Activated CD8-positive, alpha-beta memory T cell treated with anti-CD3 and anti-CD28 coated beads for 4 hours (primary cell): ENCODE measurements around the gene CASK.
"Not testable (repeated sequence)": the region's sequence is repeated elsewhere in the genome, so short reads cannot be mapped to it uniquely, and the experiment has no call there.

Experiments
- DNase-seq, 2 donors: peaks; one replicate each; pipeline ENCODE4 v3.0.0-alpha.2; 2020; ENCODE audit warnings: low read depth in 2 of 2

CASK gene

DNA sequence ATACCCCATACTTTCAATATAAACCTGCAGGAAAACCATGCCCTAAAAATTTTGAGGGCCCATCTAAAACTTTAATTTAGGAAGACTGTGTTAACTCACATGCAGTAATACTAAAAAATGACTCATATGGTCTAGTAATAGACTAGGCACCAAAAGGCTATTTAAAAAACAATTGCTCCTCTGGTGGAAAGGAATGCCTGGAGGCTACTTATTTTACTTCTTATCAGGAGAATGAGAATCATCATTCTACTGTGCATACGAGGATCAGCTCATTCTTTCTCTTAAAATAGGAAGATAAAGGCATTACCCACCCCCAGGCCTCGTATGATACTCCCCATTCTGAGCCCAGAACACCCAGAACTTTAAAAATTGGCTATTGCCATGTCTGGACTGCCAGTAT lies 277.2 kb downstream of the CASK start:
- DNase-seq, result not testable (repeated sequence)

DNA sequence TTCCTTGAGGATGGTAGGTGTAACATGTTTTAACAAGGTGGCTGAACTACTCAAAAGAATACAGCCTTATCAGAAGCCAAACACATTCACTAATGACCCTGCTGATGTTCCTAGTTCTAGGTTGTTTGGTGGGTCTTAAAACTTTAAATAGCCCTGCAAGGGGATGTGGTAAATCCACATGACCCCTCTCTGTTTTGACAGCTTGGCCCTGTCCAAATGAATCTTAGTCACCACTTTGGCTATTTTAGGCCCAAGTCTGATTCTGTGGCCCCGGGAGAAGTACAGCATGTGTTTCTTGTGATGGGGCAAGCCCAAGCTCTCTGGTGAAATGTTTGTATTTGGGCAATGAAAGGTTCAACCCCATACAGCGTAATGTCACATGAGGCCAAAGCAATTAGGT lies 289.1 kb downstream of the CASK start:
- no peak for DNase-seq

DNA sequence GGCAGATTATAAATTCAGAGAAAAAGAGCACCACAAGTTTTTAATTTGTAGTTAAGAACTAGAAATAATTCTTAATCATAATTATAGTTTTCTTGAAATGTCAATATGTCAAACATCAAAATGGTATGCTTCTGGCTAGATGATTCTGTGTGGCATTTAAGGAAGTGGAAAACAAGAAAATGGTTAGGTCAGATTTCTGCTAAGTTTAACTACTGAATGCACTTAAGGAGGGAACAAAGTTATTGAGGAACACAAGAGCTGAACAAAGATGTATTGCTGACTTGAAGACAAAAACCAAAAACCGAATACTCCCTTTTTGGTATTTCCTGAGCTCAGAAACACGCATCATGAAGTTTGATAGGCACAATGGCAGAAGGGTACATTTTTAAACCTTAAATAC lies 293.3 kb downstream of the CASK start:
- no peak for DNase-seq

DNA sequence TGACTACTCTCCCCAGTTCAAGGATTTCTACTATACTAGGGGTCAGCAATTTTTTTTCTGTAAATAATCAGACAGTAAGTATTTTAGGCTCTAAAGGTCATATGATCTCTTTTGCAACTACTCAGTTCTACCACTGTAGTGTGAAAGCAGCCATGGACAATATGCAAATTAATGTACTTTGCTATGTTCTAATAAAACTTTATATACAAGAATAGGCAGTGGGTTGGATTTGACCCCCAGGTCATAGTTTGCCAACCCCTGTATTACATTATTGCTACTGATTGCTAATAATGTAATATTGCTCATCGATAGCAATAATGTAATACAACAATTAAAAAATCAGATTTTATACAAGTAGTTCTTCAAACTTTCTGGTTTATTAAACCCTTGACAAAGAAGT lies 293.8 kb downstream of the CASK start:
- DNase-seq, result no peak

DNA sequence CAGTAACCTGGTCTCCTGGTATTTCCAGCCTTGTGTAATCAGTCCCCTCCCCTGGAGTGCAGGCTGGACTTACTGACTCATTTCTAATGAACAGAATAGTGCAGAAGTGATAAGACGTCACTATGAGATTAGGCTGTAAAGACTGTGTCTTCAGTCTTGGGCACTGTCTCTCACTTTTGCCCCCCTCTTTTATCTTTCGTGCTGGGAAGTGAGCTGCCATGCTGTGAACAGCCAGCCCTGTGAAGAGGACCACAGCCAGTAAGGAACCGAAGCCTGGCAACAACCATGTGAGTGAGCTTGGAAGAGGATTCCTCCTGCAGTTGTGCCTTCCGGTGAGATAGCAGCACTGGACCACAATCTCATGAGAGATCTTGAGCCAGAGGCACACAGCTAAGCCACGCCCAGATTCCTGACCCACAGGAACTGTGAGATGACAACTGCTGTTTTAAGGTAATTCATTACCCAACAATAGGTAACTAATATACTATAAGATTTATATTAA lies 302.1 kb downstream of the CASK start:
- DNase-seq, result no peak

DNA sequence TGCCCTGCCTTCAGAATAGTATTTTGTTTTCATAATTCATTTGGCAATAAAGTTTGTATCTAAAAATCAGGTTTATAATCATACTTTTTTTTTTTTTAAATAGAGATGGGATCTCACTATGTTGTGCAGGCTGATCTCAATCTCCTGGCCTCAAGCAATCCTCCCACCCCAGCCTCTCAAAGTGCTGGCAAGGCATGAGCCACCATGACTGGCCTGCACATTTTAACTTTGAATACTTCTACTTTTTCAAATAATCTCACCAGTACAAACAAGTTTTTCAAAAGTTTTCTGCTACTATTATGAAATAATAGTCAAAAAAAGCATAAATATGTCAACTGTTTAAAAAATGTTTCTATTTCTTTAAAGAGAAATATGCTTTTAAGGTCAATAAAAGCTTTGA lies 304.1 kb downstream of the CASK start:
- no peak for DNase-seq

DNA sequence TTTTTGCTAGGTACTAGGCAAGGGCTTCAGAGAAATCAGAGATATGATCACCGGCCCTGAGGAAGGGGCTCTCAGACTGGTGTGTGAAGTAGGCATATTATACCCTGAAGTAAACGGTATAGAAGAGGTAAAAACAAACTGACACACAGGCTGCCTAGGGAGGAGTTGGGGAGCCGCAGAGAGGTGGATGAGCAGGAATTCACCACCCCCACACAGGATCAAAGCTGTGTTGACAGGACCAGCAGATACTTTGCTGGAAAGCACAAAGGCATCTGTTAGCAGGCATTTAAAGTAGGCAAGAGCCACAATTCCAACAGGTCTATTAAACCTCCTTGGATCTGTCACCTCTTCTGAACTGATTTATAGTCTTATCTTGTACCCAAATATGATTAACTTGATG lies 306.4 kb downstream of the CASK start:
- DNase-seq, result no peak

DNA sequence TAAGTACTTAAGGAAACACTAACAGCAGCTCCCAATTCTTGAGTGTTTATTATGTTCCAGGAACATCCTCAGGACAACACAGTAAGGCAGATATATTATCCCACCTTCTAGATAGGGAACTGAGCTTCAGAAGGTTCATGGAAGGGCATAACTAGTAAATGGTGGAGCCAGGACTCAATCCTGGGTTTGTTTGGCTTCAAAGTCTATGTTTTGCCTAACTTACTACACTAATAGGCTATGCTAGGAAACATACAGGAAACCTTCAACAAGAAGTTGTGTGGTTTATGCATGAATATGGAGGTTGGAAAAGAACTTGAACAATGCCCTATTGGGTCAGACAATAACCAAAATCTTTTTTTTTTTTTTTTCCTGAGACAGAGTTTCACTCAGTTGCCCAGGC lies 307.1 kb downstream of the CASK start:
- no peak for DNase-seq

DNA sequence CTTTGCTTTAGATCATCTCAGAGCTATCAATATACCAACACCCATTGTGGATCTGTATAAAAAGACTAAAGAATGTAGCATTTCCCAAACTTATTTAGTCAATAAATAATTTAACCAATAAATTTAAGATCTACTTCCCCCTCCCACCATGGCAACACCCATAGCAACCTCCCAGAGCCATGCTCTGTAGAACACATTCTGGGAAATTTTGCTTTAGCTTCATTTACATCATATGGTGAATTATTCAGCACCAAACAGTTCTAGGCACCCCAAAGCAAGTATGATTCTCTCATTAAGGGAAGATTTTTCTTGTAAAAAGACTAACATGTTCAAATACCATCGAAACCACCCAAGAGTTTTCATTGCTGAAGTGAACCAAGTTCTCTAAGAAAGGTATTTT lies 315.1 kb downstream of the CASK start:
- DNase-seq, result no peak

DNA sequence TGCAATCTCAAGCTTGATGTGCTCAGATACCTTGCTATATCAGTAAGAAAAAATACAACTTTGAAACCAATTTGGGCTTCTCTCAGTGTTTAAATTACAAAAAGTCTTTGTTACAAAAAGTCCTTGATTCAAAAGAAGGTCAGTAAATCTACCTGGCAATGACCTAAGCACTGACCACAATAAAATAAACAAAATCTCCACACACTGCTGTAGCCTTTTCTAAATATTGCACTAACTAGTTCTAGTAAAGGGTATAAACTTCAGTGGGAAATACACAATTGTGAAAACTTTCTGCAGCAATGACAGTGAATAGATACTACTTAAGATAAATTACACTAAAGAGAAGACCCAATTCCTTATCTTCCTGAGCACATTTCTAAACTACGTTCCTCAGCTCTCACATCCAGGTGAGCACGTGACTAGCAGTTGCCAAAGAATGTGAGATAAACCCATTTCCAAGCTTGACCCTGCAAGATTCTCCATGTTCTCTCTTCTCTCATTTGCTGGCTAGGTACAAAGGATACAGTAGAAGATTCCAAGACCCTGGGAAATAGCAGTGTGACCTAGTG lies 316.0 kb downstream of the CASK start:
- no peak for DNase-seq

DNA sequence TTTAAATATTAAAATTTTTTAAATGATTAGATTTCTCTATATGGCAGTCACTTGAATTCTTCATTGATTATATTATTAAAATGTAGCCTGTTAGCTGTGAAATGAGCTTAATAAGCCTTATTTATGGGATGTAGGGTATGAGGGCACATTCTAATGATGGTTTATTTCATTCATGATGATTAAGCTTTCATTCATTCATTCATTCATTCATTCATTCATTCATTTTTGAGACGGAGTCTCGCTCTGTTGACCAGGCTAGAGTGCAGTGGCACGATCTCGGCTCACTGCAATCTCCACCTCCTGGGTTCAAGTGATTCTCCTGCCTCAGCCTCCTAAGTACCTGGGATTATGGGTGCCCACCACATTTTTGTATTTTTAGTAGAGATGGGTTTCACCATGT lies 317.3 kb downstream of the CASK start:
- not testable (repeated sequence) for DNase-seq

DNA sequence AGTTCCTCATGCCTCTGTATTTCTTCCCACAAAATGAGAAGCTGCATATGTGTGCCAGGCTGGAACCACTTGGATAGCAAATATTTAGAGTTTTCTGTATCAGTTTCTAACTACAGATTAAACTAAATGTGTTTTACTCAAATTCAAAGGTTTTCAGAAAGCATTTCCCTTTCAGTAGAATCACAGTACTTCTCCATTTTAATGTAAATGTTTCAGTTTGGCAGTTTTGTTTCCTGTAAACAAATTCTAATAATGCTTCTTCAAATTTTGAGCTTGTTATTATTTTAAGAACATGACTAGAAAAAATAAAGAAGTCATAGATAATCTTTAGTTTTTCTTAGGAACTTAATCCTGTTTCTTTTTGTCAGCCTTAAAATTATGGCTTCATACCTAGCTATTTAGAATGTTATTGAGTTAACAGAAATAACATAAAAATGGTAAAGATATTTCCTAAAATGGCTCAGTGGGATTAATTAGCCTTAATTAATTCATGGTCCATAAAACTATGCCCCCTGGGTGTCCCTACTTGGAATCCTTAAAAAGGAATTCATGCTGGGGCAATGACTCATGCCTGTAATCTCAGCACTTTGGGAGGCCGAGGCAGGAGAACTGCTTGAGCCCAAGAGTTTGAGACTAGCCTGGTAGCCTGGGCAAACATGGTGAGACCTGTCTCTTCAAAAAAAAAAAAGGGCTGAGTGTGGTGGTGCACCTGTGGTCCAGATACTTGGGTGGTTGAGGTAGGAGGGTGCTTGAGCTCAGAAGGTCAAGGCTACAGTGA lies 318.4 kb downstream of the CASK start:
- no peak for DNase-seq

DNA sequence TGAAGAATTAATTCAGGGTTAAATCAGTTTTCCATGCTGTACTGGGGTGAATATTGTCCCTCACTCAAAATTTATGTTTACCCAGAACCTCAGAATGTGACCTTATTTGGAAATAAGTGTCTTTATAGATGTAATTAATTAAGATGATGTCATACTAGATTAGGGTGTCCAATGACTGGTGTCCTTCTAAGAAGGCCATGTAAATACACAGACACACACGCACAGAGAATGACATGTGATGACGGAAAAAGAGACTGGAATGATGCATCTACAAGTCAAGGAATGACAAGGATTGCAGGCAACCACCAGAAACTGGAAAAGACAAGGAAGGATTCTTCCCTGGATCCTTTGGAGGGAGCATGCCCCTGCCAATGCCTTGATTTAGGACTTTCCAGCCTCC lies 319.2 kb downstream of the CASK start:
- no peak for DNase-seq

DNA sequence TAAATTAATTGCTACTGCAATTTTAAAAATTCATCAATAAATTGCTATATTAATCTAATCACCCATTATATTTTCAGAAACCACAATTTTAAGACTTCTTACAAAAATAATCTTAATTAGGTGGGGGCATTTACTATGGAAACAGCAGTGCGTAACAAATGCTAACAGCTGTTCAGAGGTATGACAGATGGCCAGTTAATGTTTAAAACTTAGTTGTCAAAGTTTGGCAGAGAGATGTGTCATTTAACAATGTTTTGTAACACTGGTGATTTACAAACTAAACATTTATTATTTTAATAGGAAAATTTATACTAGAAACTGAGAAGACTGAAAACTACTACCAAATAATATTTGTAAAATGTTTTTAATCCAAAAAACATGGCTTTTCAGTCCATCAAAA lies 319.8 kb downstream of the CASK start:
- no peak for DNase-seq

DNA sequence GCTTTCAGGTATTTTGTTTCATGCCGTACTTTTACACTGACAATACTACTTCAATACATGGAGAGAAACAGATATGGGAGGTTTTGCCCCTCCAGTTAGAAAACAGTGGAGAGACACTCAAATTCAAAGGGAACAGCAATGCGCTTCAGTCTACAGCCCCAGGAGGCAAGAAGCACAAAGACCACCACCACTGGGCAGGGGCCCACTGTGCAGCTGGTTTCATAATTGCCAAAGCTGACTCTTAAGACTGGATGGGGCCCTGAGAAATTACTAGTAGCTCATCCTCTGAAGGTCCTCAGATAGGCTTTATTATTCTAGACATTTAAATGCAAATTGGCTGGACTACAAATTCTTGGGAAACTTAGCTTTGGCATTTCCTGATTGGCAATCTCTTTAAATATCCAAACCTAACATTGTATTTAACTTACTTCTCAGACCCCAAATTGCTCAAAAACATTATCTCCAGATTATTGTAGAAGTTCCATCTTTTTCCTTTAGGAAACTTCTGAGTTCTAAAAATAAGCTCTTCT lies 320.5 kb downstream of the CASK start:
- DNase-seq, result no peak

DNA sequence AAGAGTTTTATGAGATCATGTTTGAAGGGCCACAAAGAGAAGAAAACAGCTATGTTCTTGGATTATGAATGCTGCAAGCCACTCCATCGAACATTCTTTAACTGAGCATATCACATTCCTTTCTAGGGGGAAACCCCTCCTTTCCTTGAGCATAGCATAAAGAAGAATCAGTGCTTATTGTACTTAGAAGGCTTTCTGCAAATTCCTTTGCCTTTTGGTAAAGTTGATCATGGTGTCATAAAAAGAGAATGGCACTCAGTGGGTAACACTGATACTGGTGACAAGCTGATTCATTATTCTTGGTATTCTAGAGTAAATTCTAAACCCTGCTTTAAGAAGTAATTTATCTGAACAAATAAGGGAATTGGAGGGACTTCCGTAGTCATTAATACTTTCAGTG lies 323.1 kb downstream of the CASK start:
- DNase-seq, result no peak

DNA sequence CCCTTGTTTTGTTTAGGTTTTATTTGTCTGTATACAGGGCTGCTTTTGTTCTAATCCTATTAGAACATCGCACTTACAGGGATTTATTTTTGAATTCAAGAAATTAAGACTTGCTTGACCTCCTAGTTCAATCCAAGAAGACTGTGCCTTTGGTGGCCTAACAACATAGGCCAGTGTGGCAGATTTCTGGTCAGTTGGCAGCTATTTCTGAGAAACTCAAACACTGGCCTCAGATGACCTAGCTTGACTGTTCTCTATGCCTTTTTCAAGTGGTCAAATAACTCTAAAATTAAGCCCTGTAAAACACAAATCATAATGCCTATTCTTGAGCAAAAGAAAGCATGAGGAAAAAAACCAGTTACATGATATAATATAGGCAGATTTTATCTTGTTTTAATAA lies 323.8 kb downstream of the CASK start:
- DNase-seq, result no peak

DNA sequence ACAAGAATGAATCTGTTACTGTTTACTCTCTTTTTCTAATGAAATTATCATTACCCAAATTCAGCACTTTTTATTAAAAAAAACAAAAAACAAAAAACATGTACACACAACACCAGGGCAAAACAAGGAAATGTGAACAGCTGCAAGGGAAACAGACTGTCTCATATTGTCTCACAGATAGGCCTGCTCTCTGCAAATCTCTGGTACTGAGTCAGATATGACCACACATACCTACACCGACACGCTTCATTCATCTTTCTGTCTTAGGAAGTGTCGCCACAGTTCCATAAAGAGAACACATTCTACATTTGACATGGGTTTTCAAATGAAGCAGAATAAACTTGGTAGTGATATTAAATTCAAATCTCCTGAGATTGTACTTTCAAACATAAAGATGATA lies 326.8 kb downstream of the CASK start:
- DNase-seq, result no peak

DNA sequence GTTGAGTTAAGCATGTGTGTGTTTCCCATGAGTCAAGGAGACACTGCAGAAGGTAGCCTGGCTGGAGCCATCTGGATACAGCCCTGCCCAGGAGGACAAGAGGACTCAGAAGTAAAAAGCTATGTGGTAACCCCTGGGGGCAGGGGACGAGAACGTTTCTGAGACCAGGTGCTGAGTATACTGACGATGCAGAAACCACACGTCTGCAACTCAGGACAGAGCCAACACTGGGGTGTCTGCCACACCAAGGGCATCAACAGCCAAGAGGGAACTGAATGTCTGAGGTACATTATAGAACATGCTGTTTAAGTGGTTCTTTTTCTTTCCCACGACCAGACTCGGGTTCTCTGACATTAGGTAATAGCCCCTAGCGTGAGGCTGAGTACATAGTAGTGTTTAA lies 328.7 kb downstream of the CASK start:
- no peak for DNase-seq

DNA sequence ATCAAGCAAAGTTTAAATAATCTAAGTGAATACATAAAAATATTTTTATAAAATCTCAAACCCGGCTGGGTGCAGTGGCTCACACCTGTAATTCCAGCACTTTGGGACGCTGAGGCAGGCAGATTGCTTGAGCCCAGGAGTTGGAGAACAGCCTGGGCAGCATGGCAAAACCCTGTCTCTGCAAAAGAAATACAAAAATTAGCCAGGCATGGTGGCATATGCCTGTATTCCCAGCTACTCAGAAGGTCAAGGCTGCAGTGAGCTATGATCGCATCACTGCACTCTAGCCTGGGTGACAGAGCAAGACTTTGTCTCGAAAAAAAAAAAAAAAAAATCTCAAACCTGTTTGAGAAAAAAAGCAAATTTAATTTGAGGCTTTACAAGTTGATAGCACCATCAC lies 331.4 kb downstream of the CASK start:
- DNase-seq, result no peak

DNA sequence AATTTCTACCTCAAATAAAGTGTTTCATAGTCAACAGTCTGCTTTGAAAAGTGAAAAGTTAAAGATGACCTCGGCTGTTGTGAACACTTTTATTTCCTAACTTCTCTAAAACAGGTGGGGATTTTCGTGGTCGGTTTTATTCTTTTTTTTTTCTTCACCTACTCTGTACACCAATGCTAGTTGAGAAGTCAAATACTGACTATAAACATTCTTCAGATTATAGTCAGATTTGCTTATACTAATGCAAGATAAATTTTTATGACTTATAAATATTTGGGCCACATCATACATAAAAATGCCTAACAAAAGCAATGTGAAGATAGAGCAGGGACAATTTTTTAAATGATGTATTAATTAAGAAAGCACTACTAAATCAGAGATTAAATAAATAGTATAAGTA lies 332.7 kb downstream of the CASK start:
- no peak for DNase-seq

DNA sequence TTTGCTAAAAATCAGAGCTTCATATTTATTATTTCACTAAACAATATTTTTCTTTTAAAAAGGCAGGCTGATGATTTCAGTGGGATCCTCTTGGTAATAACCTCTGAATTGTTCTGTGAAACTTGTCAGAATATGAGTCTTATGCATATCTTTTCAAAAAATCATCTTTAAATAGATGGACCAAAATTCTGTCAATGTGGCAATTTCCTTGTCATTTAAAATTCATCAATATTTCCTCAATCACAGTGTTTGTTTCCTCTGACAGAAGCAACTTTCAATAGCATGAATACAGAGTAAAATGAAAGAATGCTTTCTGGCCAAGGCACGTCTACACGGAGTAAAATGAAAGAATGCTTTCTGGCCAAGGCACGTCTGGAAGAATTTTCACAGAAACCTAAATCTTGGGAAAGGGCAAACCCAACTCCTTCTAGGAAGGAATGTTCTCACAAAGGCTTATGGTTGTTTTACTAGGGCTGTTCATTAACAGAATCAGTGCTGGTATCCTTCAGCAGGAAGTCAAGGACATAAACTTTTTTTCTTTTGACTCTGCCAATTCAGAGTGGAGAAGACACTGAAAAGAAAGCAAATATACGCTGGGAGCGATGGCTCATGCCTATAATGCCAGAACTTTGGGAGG lies 333.6 kb downstream of the CASK start:
- DNase-seq, result no peak

DNA sequence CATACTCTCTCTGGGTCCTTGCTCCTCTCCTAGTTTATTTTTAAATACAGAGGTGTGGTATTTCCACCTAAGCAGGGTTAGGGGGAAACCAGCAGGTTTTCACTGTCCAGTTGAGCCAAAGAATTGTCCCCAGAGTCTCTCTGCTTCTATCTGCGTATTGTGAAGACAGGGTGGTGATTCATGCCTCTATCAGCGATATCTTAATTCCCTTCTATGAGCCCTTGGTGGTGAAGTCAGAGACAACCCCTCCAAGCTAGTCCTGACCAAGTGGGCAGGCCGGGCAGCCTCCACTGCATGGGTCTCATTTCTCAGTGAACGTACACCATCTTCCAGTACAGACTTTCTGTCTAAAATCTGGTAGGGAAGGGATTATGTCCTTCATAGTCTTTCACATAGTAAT lies 335.1 kb downstream of the CASK start:
- DNase-seq, result no peak
